Activated T-helper 1 cell treated with anti-CD3 and anti-CD28 coated beads, Interleukin-2, amount 50 U/mL, for 16 hours (primary cell): ENCODE data around the gene SOD3.

ENCODE experiments used
- DNase-seq, 2 donors: peaks; one replicate each; pipeline ENCODE4 v3.0.0-alpha.2; 2020; ENCODE audit warnings: low read depth in 1 of 2, low spot score in 1 of 2

The SOD3 gene

DNA sequence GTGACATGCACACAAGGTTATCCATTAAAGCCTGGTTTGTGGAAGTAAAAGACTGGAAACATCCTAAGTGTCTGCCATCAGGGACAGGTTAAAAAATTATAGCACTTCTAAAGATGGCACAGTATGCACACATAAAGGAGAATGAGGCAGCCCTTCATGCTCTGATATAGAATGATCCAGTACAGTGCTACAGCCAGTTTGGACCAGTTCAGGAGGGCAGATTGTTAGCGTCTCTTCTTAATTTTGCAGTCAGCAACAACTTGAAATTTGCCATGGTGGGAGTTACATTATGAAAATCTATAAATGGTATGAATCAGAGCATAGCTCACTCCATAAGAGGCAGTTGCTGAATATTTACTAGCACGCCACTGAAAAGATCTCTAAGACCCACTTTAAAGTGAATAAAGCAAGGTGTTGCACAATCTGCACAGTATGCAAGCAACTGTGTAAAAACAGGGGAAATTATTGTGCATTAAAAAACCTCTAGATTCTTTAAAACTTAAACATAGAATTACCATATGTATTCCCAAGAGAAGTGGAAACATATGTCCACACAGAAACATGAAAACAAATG lies 20.3 kb upstream of the SOD3 start:
- no peak for DNase-seq

DNA sequence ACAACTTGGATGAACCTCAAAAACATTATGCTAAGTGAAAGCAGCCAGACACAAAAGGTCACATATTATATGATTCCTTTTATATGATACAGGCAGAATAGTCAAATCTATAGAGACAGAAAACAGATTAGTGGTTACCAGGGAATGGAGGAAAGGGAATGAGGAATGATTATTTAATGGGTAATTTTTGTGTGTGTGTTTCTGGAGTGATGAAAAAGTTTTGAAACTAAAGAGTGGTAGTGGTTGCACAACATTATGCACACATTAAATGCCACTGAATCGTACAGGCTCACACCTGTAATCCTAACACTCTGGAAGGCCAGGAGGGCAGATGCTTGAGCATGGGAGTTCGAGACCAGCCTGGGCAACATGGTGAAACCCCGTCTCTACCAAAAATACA lies 19.6 kb upstream of the SOD3 start:
- DNase-seq, result no peak

DNA sequence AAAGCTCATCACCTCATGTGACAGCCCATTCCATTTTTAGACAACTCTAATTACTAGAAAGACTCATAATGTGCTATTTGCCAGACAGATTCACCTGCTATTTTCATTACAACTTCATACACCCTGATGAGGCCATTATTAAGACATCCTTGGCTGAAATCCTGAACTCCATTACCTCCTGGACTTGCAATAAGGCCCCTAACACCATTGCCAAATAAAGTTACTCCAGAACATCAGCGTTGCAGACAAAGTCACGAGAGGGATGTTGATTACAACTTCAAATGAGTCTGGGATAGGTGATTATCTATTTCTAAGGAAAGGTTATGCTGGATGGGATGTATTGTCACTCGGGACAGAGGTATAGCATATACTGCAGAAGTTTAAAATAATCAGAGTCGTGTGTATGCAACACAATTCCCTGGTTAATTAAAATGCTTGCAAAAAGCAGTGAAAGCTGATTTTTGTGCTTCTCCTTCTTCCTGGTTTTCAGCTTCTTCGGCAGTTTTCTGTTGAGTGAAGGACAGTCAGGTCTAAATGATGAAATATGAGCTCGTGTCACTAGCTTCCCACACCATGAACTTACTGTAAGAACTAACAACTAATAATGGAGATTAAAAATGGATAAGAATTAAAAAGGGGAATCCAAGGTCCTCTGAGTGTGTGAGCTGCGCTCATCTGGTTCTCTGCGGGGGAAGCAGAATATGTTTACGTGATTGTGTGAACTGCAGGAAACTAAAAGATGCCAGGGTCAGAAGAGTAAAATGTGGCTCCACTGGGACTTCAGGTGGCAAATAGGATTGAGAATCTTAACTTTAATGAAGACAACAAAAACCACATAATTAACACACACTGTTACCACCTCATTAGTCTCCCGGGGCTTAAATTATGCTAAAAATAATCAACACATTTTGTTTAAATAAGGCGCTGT lies 17.6 kb upstream of the SOD3 start:
- no peak for DNase-seq

DNA sequence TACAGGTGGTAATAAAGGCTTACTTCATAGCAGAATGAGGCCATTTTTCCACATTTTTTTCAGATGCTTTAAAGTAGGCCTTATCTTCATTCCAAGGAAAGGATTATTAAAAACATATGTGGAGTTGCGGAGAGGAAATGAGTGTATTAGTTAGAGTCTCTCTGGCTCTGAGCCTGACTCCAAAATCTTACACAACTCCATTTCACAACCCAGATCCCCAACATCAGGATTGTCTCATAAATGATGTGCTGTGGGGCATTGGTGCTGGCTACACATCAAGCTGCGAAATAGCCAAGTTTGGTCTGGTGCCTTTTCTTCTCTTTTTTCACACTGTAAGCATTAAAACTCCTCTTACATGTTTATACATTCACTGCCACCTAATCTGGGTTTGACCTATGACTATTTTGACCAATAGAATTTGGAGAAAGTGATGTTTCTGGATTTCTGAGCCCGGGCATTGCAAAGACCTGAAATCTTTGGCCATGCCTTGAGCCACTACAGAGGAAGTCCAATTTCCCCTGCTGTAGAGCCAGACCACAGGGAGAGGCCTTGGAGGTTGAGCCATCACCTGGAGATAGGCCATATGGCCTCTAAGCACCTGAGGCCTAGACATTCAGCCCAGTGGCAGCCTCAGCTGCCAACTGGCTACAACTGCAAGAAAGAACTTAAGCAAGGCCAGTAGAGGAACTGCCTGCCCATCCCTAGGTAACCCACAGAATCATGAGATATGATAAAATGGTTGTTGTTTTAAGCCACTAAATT lies 16.7 kb upstream of the SOD3 start:
- no peak for DNase-seq

DNA sequence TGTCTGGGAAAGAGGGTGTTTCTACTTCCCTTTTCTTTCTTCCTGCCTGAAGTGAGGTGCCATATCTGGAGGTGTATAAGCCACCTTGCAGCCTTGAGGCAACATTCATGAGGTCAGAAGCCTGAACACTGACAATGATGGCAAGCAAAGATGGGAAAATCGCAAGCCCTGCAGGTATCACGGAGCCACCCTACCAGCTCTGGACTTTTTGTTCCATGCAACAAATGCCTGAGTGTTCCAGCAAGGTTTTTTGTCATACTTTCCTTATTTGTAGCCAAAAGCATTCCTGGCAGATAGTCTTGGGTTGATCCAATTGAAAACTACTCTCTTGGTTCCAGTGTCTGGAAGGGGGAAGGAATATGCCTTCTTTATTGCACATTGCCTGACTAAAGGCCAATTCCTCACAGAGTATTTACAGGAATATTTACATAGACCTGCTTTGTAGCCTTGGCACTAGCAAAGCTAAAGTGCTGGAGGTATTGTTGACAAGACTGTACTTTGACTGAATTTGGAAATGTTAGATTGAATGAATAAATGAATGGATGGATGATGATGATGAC lies 14.4 kb upstream of the SOD3 start:
- DNase-seq, result no peak

DNA sequence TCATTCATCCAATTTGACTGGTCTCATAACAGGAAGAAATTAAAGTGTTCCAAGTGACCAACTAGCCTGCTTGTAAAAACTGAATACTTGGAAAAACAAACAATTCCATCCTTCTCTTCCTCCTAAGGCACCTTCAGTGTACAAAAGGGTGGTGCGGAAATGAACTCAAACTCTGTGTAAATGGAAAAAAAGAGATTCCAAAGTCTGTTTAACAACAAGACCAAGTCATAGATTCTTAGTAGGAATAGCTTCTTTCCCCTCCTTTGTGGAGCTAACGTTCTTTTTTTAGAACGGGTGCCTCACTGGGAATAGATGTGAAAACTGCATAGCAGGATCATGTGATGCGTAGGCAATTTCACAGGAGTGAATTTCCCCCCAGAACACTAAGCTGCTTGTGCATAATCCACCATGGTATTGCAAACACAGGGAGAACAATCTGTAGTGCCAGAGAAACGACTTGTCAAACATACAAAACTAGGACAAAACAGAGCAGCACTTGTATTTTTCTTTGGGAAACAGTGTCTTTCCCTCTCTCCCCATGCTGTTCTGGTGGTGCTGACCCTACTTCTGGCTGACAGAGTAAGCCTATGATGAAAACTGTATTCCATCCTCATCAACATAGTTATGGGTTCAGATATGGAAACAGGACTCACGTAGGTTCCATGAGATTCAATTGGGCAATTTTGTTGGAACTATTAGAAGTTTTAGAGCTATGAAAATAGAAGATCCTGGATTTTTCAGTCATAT lies 13.2 kb upstream of the SOD3 start:
- DNase-seq, result no peak

DNA sequence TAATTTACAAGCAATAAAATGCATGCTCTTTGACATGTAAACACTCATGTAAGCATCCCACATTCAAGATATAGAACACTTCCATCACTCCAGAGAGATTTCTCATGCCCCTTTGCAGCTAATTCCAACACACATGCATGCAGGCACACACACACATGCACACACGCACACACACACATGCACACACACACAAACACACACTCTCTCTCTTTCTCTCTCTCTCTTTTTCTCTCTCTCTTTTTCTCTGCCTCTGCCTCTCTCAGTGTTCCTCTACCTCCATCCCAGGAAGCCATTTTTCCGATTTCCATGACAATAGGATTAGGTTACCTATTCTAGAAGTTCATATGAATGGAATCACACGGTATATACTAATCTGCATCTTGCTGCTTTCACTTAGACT lies 11.9 kb upstream of the SOD3 start:
- DNase-seq, result no peak

DNA sequence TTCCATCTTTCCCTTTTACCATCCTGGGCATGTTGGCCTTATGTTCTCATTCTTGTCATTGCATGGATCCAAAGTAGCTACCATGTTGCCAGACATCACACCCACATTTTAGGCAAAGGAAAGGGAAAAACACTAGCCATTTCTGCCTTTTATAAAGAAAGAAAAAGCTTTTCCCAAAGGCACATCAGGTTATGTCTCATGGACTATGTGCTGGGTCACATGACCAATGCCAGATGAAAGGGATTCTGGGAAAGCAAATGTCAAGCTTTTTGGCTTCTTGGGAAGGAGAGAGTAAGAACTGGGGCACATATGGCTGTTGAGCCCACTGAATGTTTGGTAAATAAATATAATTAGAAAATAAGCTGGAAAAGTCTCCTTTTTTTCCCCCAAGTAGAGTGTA lies 4.3 kb upstream of the SOD3 start:
- DNase-seq, result no peak

DNA sequence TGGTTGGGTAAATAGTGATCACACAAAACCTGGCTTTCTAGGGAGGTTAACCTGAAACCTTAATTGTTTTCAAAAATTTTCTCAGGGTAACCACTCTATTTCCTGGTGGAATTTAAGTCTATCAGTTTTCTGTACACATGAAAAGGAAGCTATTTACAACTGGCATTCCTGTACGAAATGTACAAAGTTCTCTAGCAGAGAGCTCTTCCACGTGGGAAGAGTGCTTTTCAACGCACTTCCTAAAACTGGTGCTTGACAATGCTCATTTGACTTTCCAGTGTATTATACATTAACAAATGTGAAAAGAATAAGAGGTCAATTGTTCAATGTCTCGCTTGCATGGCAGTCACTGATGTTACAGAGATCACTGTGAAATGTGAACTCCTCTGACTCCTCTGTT lies 2.8 kb upstream of the SOD3 start:
- no peak for DNase-seq

DNA sequence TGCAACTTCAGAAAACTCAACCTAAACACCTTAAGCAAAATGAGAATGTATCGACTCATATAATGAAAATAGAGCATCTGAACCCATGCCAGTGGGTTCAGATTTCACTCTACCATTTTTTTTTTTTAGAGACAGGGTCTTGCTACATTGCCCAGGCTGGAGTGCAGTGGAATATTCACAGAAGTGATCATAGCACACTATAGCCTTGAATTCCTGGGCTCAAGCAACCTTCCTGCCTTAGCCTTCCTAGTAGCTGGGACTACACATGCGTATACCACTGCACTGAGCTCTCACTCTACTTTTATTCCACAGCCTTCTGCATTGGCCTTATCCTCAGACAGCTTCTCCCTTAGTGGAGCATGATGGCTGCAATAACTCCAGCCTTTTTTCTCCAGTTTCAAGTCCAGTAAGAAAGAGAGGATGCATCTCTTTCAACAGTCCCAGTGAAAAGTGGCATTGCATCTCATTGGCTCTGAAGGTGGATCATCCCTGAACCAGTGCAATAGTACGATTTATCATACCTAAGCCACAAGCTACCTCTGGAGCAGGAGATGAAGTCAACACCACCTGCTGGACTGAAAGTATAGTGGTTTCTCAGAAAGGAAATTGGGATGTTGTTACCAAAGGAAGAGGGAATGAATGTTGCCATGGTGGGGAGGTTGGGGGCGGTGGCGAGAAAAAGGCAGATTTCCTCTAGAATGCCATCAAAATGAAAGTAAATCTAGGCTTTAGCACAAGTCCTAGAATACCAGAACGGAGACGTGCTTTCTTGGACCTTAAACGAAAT lies 2.0 kb upstream of the SOD3 start:
- DNase-seq, result no peak

DNA sequence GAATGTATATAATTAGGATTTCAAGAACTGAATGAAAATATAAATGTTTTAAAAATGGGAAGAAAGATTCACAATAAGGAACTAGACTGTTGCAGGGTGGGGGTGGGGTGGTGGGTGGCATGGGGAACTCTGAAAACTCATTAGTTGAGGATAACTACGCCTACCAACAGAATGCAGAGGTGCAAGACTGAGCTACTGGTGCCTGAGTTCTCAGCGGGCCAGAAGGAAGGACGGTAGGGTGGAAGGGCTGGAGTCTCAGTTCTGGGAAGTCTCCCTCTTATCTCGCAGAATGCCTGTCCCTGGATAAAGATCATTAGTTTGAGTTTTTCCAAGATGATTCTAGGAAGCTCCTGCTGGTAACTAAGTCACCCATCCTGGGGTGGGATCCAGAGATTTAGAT lies 1.3 kb upstream of the SOD3 start:
- DNase-seq, result no peak

DNA sequence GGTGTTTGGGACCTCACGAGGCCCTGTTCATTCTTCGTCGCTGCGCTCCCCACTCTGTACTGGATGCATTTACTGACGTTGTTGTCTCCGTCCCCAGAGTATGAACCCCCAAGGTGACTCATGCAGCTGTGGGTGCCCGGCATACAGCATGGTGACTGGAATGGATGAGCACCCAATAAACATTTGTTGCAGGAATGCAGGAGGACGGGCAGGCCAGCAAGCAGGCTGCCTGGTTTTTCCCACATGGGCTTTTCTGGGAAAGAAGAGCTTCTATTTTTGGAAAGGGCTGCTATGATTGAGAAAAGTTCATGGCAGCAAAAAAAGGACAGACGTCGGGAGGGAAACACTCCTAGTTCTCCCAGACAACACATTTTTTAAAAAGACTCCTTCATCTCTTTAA lies 893 bp upstream of the SOD3 start:
- no peak for DNase-seq

DNA sequence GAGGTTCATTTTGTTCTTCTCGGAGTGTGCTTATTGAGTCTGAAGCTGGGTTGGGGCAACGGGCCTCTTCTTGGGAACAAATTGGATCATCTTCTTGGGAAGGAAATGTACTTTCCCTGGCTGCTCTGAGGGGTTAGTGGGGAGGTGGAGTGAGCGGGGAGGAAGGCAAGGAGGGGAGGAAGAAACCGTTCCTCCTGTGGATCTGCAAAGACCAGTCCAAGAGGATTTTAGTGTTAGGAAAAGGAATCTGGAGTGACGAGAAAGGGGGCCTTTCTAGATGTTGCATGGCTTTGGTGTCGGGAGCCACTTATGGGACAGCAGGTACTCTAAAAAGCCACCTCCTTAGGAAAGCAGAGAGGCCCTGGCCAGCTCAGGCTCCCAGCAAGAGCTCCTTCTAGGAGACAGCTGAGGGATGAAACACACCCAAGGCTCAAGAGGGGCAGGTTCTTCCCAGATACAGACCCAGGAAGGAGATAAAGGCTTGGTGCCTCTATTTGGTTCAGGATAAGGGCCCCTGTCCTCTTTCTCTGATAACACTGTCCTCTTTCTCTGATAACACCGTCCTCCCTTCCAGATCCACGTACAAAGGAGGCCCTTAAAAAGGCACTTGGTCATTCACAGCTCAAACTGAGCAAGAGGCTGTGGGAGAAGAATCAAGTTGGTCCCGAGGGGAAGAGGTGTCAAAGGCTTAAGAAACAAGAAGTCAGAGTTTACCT lies 451 bp downstream of the SOD3 start:
- no peak for DNase-seq

DNA sequence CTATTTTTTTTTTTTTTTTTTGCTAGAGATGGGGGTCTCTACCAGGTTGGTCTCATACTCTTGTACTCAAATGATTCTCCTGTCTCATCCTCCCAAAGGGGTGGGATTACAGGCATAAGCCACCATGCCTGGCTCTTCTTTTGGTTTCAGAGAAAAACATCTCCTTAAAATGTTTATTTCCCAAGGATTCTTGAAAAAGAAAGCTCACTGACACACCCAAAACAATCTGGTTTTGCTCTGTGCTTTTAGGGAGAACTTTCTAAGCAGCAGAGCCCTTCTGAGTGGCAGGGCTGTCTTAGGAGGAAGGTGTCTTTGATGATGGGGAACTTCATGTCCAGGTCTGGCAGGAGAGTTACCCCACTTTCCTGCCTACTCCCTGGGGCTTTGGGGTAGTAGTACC lies 1.2 kb downstream of the SOD3 start:
- no peak for DNase-seq

DNA sequence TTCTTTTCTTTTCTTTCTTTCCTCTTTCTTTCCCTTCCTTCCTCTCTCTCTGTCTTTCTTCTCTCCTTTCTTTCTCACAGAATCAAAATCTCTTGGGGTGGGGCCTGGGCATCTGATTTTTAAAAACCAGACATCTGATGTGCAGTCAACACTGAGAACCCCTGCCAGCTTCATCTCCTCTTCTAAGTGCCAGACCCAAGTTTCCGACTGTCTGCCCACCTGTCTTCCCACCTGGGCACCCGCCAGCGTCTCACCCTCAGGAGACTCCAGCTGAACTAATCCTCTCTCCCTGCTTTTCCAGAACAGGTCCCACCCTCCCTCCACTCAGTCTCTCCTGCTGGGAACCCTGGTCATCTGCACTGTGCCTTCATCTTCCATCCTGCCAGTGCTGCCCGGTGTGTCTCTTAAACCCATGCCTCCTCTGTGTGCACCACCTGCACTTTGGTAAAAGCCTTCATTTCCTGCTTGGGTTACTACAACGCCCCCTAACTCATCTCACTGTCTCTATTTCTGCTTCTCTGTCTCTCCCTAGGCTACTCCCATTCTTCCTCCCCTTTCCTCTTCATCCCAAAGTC lies 2.8 kb downstream of the SOD3 start:
- no peak for DNase-seq

DNA sequence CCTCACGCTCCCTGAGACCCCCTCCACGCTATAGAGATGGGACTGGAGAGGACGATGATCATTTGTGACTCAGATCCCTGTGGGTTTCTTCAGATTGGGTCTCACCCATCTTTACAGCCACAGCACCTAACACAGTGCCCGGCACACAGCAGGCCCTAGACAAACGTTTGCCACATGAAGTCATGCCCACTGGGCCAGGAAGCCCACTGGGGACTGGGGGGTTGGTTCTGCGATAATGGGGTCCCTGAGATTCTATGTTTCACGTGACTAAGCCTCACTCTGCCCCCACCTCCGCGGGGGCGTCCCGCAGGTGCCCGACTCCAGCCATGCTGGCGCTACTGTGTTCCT lies 3.8 kb downstream of the SOD3 start:
- DNase-seq, result no peak

DNA sequence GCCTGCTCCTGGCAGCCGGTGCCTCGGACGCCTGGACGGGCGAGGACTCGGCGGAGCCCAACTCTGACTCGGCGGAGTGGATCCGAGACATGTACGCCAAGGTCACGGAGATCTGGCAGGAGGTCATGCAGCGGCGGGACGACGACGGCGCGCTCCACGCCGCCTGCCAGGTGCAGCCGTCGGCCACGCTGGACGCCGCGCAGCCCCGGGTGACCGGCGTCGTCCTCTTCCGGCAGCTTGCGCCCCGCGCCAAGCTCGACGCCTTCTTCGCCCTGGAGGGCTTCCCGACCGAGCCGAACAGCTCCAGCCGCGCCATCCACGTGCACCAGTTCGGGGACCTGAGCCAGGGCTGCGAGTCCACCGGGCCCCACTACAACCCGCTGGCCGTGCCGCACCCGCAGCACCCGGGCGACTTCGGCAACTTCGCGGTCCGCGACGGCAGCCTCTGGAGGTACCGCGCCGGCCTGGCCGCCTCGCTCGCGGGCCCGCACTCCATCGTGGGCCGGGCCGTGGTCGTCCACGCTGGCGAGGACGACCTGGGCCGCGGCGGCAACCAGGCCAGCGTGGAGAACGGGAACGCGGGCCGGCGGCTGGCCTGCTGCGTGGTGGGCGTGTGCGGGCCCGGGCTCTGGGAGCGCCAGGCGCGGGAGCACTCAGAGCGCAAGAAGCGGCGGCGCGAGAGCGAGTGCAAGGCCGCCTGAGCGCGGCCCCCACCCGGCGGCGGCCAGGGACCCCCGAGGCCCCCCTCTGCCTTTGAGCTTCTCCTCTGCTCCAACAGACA lies 4.4 kb downstream of the SOD3 start:
- no peak for DNase-seq

DNA sequence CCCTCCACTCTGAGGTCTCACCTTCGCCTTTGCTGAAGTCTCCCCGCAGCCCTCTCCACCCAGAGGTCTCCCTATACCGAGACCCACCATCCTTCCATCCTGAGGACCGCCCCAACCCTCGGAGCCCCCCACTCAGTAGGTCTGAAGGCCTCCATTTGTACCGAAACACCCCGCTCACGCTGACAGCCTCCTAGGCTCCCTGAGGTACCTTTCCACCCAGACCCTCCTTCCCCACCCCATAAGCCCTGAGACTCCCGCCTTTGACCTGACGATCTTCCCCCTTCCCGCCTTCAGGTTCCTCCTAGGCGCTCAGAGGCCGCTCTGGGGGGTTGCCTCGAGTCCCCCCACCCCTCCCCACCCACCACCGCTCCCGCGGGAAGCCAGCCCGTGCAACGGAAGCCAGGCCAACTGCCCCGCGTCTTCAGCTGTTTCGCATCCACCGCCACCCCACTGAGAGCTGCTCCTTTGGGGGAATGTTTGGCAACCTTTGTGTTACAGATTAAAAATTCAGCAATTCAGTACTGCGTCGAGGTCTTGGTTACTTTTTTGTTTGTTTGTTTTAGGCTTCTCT lies 5.0 kb downstream of the SOD3 start:
- DNase-seq, result no peak
